ENCODE results near the gene NPFFR2.

DNA sequence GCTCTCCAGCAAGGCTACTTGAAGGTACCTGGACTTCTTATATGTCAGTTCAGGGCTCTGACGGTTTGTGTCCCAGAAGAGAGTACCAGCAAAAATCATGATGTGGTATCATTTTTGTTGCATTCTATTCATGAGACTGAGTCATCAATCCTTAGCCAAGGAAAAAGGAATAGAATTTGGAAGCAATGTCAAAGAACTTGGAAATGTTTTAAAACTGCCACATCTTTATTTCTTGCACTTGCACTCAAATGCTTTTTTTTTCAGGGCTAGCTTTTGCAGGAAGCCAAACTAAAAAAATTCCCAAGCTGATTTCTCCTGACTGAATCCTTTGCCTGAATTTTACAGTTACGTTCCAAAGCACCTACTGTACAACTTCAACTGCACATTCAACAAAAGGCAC is 112.4 kb downstream of the NPFFR2 start:
- TF ChIP-seq POLR2A (IDR thresholded peaks at IDR 0.05) = no peak
- TF ChIP-seq, protein P1, sequence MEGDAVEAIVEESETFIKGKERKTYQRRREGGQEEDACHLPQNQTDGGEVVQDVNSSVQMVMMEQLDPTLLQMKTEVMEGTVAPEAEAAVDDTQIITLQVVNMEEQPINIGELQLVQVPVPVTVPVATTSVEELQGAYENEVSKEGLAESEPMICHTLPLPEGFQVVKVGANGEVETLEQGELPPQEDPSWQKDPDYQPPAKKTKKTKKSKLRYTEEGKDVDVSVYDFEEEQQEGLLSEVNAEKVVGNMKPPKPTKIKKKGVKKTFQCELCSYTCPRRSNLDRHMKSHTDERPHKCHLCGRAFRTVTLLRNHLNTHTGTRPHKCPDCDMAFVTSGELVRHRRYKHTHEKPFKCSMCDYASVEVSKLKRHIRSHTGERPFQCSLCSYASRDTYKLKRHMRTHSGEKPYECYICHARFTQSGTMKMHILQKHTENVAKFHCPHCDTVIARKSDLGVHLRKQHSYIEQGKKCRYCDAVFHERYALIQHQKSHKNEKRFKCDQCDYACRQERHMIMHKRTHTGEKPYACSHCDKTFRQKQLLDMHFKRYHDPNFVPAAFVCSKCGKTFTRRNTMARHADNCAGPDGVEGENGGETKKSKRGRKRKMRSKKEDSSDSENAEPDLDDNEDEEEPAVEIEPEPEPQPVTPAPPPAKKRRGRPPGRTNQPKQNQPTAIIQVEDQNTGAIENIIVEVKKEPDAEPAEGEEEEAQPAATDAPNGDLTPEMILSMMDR (IDR thresholded peaks at IDR 0.05) = no peak

Measured in stomach (tissue), 4 donors.